ENCODE data around the gene PEAR1. TPM values are rescaled to one million over a fixed set of nuclear protein-coding genes. Genes with fewer than 3 reads are reported as not detected.

The PEAR1 gene
- total RNA-seq, 1 experiment from 2014 or later = 0.39 TPM

- Mint-ChIP-seq H3K27me3 (ENCODE audit: low read depth) (peaks cover 63% of the 10 kb centered on the region), H3K4me1 (peaks cover 40 to 49% of the 10 kb centered on the region in 2 experiments), H3K36me3 (ENCODE audit: insufficient read depth in 1 of 3, low read depth in 3 of 3) (peaks cover 3 to 9% (median 5%) of the 10 kb centered on the region in 3 experiments; a peak in 5 of 7 replicates), H3K27ac (no peak overlapping the region), H3K4me3 (no peak overlapping the region), H3K9me3 (no peaks in the 10 kb centered on the region; a peak in 1 of 5 replicates)
- Histone ChIP-seq H2BK12ac (ENCODE audit: insufficient read length, low read depth, low read length) (no peak overlapping the region), H3K9me3 (ENCODE audit: control insufficient read depth, low read depth, low read length) (no peaks in the 10 kb centered on the region), H3K4me1 (ENCODE audit: insufficient read depth, low read length) (no peaks in the 10 kb centered on the region), H3K79me1 (ENCODE audit: insufficient read depth, low read depth, low read length, poor library complexity, severe bottlenecking) (no peaks in the 10 kb centered on the region), H3K27me3 (ENCODE audit: insufficient read depth, low read length) (peaks cover 22% of the 10 kb centered on the region), H2BK15ac (ENCODE audit: low read depth, low read length) (no peak overlapping the region), H3K56ac (ENCODE audit: insufficient read length, low read depth, low read length) (no peak overlapping the region), H2AK5ac (ENCODE audit: insufficient read length, low read length) (no peak overlapping the region), H4K20me1 (ENCODE audit: control insufficient read depth, insufficient read depth, insufficient read length) (no peaks in the 10 kb centered on the region), H2BK120ac (ENCODE audit: low read depth, low read length, poor library complexity, severe bottlenecking) (no peak overlapping the region), H3K27ac (ENCODE audit: insufficient read length, low read depth, low read length) (no peak overlapping the region), H2AFZ (ENCODE audit: low read length) (no peak overlapping the region), H3K23me2 (ENCODE audit: insufficient read length, low read depth, low read length, poor library complexity, severe bottlenecking) (peaks cover 6% of the 10 kb centered on the region), H4K5ac (ENCODE audit: insufficient read length, low read depth, low read length) (no peak overlapping the region), H2BK5ac (ENCODE audit: insufficient read length, low read length) (no peak overlapping the region), H3K23ac (ENCODE audit: insufficient read length, low read depth, low read length) (no peak overlapping the region), H4K8ac (replicated peaks; ENCODE audit: insufficient read length, low read depth, low read length) (no peak overlapping the region), H3K4me2 (ENCODE audit: insufficient read depth, insufficient read length, low read length) (no peak overlapping the region), H3K14ac (ENCODE audit: insufficient read depth, low read length) (no peak overlapping the region), H3K18ac (ENCODE audit: insufficient read length, low read depth, low read length) (no peak overlapping the region), H2BK20ac (ENCODE audit: low read depth, low read length, poor library complexity, severe bottlenecking) (no peak overlapping the region), H4K91ac (ENCODE audit: insufficient read length, low read depth, low read length) (no peak overlapping the region), H3T11ph (ENCODE audit: low read length) (no peak overlapping the region), H3K9ac (ENCODE audit: extremely low read depth, insufficient read length, low read length) (no peak overlapping the region), H3K79me2 (ENCODE audit: insufficient read depth, low read length) (no peaks in the 10 kb centered on the region), H3K4ac (ENCODE audit: low read depth, low read length) (no peak overlapping the region)
- WGBS (ENCODE audit: extremely low coverage, insufficient read length, low lambda C conversion rate) = no CpG with 5 or more reads among the region's 4 CpGs
- no peak for TF ChIP-seq CTCF (conservative IDR thresholded peaks at IDR 0.05)
- no peak for DNase-seq
These were observed 37.0 kb downstream of the PEAR1 start for GRCh38 chr1:156930483-156930882.
